GM21528 (cell line): ENCODE data around the gene BAHCC1.

ENCODE experiments used
- ATAC-seq: cut with Tn5 transposase; IDR thresholded peaks from one replicate; pipeline ENCODE4 v1.9.1; 2021; ENCODE audit warnings: mild to moderate bottlenecking, moderate library complexity; ENCODE audit not compliant: unreplicated experiment, low FRiP score

BAHCC1 gene

GRCh38 chr17:81366648-81367047 lies 28.6 kb upstream of the BAHCC1 start:
- ATAC-seq = no peak

DNA sequence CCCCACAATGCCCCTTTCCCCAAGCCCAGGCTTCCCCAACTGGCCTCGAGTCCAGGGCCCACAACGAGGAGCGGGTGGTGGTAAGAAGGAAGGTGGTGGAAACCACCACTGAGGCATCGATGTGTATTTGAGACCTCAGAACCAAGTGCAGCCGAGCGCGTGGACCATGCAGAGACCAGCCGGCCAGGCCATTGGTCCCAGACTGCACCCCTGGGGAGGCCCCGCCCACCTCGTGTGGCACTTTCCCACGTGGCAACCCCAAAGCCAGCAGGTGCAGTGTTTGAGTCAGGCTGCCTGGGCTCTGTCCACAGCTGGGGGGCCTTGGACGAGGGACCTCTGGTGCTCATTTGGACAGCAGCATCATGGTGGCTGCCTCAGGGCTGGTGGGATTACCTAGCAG lies 28.1 kb upstream of the BAHCC1 start:
- no peak for ATAC-seq

GRCh38 chr17:81368161-81369022 lies 26.9 kb upstream of the BAHCC1 start:
- ATAC-seq = no peak

GRCh38 chr17:81370294-81370693 lies 25.0 kb upstream of the BAHCC1 start:
- ATAC-seq = no peak

GRCh38 chr17:81371910-81372760 lies 23.1 kb upstream of the BAHCC1 start:
- no peak for ATAC-seq

GRCh38 chr17:81373536-81374160 lies 21.6 kb upstream of the BAHCC1 start:
- ATAC-seq = no peak

GRCh38 chr17:81374890-81375289 lies 20.4 kb upstream of the BAHCC1 start:
- ATAC-seq = no peak

DNA sequence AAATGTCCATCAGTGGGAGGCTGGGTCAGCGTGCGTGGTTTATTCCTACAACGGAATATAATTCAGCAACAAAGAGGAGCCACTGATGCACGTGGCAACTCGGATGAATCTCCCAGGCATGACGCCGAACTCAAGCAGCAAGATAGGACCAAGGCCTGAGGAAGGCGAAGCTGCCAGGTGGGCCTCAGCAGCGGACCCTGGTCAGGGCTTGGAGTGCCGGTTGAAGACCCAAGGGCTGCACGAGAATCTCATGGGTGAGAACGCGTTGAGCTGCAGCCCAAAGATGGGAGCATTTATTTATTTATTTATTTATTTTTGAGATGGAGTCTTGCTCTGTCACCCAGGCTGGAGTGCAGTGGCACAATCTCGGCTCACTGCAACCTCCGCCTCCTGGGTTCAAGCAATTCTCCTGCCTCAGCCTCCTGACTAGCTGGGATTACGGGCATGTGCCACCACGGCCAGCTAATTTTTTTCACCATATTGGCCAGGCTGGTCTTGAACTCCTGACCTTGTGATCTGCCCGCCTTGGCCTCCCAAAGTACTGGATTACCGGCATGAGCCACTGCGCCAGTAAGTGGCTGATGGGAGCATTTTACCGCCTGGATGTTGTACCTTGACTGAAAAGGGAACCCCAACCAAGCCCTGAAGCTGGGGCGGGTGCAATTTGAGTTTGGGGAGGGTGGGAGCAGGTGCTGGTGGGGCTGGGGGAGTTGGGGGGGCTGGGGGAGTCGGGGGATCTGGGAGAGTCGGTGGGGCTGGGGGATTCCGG lies 18.1 kb upstream of the BAHCC1 start:
- ATAC-seq = no peak

DNA sequence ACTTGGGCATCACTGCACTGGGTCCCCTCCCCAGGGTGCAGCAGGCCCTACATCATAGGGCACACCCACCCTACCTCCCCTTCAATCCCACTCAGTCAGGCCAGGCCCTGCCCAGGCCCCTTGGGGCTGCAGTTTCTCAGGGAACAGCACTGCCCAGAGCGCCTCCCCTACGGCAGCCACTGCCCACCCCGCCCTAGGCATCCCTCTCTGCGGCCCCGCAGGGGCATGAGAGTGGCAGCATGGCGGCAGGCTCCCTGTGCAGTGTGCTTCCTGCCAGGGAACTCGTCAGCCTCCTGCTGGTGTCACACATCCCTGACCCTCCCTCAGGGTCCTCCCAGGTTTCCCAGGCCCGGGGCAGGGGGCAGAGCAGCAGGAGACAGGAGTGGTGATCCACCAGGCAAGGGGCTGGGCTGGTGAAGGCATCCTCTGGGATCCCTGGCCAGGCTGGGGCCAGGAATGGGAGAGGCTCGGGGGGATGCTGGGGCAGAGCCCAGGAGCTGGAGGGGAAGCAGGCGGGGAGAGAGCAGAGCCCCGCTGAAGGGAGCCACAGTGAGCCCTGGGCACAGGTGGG lies 16.2 kb upstream of the BAHCC1 start:
- ATAC-seq = no peak

GRCh38 chr17:81379523-81379942 lies 15.7 kb upstream of the BAHCC1 start:
- ATAC-seq = no peak

GRCh38 chr17:81380131-81380530 lies 15.1 kb upstream of the BAHCC1 start:
- no peak for ATAC-seq

- ATAC-seq = no peak
Observed at GRCh38 chr17:81380666-81381518, 14.4 kb upstream of the BAHCC1 start.

DNA sequence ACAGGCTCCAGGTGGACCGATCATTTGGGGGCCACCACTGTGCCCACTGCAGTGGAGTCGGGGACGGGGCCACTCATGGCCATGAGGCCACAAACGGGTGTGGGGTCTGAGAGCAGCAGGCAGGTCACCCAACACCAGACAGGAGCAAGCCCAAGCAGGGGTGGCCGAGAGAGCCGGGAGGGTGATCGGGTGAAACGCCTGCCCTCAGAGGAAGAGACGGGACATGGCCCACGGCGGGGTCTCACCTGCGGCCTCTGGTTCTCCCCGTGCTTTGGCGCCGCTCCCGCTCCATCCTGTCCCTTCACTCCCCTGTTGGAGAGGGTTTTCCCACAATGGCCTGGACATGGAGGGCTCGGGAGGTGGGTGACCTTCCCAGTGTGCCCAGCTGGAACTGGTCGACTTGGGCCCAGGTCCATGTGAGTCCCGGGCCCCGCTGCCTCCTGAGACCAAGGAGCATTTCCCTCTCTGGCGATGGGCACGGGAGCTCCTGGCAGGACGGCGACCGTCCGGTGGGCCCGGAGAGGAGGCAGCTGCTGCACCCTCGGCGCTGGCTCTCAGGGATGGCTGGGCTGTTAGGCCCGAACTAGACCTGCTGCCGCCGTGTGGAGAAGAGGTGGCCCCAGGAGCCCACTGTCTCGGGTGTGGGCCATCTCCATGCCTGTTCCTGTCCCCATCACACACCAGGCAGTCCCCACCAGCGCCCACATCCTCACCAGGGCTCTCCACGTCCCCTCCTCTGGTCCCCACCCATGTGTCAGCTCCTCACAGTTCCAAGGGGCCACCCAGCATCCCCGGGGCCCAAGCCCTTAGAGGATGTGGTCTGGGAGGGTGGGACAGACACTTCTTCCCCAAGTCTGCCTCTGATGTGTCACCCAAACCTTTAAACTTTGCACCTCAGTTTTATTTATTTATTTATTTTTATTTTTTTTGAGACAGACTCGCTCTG lies 13.4 kb upstream of the BAHCC1 start:
- no peak for ATAC-seq

GRCh38 chr17:81382851-81383250 lies 12.4 kb upstream of the BAHCC1 start:
- ATAC-seq = no peak

- no peak for ATAC-seq
Observed at GRCh38 chr17:81383504-81384421, 11.5 kb upstream of the BAHCC1 start.

DNA sequence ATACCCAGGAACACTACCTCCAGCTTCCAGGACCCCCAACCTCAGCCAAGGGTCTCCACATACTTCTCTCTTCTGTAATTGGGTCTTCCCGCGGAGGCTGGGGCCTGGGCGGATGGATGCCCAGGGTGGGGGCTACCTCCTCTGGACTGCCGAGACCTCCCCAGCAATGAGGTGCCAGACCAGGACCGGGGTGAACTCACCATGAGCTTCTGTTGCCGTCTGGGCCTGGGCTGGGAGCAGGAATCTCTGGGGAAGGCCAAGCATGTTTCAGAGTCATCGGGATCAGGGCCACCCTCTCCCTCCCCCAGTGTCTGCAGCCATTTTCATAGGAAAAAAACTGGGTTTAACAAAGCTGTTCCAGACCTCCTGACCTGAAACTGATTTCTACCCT lies 10.3 kb upstream of the BAHCC1 start:
- ATAC-seq = no peak
